ENCODE data around the gene STK16.
"Not testable (repeated sequence)": the region's sequence is repeated elsewhere in the genome, so short reads cannot be mapped to it uniquely, and the experiment has no call there.

STK16 gene

GRCh38 chr2:219245148-219245898, at the start of gene STK16, which contains the start of gene GLB1L:
TSS of gene STK16 (plus strand) at chr2:219245479. CDS start at chr2:219246000, 521 bp downstream.
TSS of gene GLB1L (minus strand) at chr2:219245444. CDS start at chr2:219243573, 1,871 bp downstream.
- peak; percentile 73 for DNase-seq

- DNase-seq: no peak
These were observed 47.9 kb upstream of the STK16 start for GRCh38 chr2:219197388-219197787.

- DNase-seq: no peak
These were observed 46.3 kb upstream of the STK16 start for GRCh38 chr2:219198974-219199373.

DNA sequence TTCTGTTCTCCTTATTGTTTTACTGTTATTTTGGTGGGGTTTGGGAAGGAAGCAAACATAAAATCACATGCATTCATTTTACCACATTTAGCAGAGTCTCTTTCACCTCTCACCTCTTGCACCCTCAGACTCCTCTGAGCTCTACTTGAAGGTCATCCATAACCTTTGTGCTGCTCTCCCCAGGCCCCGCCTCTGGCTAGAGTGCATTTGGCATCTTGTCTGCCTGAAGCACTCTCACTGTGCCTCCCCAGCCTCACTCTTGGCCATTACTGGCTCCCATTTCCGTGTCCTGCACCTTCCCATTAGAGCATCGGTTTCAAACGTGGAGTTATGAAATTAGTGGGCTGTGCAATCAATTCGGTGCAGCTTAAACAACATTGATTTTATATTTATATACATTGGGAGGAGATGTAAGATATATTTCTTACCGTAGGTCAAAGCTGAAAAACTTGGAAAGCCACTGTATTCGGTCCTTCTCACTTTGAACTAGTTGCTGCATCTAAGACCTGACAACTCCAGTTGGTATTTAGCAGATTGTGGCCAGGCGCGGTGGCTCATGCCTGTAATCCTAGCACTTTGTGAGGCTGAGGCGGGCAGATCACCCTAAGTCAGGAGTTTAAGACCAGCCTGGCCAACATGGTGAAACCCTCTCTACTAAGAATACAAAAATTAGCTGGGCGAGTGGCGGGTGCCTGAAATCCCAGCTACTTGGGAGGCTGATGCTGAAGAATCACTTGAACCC, 45.6 kb upstream of the STK16 start:
- no peak for DNase-seq

DNA sequence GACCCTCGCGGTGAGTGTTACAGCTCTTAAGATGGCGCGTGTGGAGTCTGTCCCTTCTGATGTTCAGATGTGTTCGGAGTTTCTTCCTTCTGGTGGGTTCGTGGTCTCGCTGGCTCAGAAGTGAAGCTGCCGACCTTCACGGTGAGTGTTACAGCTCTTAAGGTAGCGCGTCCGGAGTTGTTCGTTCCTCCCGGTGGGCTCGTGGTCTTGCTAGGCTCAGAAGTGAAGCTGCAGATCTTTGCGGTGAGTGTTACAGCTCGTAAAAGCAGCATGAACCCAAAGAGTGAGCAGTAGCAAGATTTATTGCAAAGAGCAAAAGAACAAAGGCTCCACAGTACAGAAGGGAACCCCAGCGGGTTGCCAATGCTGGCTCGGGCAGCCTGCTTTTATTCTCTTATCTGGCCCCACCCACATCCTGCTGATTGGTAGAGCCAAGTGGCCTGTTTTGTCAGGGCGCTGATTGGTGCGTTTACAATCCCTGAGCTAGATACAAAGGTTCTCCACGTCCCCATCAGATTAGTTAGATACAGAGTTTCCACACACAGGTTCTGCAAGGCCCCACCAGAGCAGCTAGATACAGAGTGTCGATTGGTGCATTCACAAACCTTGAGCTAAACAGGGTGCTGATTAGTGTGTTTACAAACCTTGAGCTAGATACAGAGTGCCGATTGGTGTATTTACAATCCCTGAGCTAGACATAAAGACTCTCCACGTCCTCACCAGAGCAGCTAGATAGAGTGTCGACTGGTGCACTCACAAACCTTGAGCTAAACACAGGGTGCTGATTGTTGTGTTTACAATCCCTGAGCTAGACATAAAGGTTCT, 44.6 kb upstream of the STK16 start:
- DNase-seq: not testable (repeated sequence)

DNA sequence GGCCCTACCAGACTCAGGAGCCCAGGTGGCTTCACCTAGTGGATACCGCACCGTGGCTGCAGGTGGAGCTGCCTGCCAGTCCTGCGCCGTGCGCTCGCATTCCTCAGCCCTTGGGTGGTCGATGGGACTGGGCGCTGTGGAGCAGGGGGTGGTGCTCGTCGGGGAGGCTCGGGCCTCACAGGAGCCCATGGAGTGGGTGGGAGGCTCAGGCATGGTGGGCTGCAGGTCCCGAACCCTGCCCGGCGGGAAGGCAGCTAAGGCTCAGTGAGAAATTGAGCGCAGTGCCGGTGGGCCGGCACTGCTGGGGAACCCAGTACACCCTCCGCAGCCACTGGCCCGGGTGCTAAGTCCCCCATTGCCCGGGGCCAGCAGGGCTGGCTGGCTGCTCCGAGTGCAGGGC, 43.9 kb upstream of the STK16 start:
- DNase-seq: not testable (repeated sequence)

DNA sequence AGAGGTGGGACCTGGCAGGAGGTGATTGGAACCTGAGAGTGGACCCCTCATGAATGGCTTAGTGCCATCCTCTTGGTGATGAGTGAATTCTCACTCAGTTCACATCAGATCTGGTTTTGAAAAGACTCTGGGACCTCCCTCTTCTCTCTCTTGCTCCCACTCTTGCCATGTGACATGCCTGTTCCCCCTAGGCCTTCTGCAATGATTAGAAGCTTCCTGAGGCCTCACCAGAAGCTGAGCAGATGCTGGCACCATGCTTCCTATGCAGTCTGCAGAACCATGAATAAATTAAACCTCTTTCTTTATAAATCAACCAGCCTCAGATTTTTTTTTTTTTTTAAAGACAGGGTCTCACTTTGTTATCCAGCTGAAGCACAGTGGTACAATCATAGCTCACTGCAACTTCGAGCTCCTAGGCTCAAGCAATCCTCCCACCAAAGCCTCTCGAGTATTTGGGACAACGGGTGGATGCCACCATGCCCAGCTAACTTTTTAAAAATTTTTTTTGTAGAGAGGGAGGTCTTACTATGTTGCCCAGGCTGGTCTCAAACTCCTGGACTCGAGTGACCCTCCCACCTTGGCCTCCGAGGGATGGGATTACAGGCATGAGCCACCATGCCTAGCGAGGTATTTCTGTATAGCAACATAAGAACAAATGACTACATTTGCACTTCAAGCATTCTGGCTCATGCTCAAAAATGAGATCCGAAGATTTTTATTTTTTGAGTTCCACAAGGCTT, 40.7 kb upstream of the STK16 start:
- no peak for DNase-seq

DNA sequence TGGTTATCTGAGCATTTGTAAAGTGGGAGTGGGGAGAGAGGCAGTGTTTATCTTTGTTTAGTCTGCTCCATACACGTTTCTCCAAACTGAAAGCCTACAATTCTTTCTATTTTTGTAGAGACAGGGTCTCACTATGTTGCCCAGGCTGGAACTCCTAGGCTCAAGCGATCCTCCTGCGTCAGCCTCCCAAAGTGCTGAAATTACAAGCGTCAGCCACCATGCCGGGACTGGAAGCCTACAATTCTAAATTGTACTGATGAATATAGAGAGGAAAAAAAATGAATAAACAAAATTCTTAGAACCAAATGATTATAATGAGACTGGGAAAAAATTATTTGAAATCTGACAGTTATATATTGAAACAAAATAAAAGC, 40.1 kb upstream of the STK16 start:
- no peak for DNase-seq

DNA sequence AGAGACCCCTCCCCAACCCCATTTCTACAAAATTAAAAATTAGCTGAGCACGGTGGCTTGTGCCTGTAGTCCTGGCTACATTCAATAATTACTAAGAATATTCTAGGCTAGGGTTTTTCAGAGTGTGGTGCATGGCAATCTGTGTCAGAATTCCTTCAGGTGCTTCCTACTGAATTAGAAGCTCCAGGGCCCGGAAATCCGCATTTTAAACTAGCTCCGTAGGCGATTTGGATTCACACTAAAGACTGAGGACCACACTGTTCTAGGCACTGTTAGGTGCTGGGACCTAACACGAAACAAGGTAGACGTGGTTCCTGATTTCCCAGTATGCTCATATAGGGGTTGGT, 39.3 kb upstream of the STK16 start:
- no peak for DNase-seq

DNA sequence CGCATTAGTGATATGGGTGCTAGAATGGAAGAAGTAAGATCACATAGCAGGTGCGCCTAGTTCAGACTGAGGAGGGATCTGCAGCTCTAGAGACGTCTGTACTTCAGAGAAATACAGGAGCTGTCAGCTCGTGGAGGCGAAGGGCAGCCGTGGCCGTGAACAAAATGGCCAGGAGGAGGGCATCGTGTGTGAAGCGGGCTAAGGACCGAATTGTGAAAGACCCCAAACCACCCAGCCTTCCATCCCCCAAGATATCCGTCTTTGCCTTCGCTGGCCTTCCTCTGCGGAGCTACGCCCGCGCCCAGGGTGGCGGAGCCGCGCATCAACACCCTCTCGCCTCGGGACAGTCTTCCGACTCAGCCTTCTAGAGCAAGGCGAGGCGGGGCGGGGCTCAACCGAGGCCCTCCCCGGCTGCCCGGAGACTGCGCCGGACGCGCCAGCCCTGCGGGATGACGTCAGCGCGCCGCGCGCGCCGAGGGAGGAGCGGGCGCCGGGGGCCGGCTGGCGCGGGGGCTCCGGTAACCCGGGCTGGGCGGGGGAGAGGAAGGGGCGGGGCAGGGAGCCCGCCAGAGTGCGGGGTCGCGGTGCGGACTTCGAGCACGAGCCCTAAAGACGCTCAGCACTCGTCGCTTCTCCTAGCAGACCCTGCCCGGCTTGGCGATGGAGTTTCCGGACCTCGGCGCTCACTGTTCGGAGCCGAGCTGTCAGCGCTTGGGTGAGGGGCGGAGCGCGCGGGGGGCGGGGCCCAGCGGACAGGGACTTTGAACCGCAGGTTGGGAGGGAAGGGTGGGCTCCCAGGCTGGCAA, 38.7 kb upstream of the STK16 start, which contains the start of gene ZFAND2B:
Gene ZFAND2B (plus strand): TSS at position 455 of the 806 bp plus-strand sequence. CDS start 206 bp downstream, at position 661.
- peak; percentile 80 for DNase-seq

DNA sequence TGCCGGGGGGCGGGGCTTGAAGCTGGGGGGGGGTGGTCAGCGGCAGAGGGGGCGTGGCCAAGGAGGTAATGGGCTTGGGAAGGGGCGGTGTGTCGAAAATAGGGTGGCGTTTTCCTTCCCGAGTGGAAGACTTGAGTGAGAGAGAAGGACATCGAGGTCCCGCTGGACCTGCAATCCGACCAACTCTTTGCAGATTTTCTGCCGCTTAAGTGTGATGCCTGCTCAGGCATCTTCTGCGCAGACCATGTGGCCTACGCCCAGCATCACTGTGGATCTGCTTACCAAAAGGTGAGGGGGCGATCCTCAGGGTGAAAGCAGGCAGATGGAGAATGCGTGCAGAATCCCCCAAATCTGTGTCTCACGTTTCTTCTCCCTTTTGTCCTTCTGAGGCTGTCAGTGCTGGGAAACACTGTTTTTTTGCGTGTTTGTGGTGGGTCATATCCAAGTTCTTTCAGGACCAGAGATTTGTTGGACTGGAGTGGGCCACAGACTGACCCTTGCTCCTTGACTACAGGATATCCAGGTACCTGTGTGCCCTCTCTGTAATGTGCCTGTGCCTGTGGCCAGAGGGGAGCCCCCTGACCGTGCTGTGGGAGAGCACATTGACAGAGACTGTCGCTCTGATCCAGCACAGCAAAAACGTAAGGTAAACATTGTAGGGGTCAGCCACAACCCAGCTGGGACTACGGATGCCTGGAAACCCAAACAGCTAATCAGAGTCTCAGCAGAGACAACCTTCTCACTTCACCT, 38.0 kb upstream of the STK16 start:
- DNase-seq: no peak

DNA sequence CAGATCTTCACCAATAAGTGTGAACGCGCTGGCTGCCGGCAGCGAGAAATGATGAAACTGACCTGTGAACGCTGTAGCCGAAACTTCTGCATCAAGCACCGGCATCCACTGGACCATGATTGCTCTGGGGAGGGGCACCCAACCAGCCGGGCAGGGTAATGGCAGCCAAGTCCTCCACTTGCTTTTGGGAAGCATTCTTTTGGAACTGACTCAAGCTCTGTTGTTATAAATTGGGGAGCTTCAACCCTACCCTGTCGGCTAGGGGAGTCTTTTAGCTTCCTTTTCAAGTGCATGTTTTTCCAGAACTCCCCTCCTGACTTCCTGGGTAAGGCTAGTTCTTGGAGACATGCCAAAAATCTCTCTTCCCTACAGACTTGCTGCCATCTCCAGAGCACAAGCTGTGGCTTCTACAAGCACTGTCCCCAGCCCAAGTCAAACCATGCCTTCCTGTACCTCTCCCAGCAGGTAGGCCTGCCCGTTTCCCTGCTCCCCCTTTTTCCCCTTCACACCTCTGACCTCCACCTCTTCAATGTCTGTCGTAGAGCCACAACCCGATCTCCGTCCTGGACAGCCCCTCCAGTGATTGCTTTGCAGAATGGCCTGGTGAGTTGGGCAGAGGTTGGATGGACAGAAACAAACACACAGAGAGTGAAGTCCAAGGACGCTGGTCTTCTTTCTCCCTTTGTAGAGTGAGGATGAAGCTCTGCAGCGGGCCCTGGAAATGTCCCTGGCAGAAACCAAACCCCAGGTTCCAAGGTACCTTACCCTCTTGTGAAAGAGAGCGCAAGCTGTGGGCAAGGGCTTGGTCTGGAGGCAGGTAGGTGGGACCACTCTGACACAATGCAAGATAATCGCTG, 37.2 kb upstream of the STK16 start:
- DNase-seq: no peak

GRCh38 chr2:219209236-219210195, 35.8 kb upstream of the STK16 start:
- no peak for DNase-seq

DNA sequence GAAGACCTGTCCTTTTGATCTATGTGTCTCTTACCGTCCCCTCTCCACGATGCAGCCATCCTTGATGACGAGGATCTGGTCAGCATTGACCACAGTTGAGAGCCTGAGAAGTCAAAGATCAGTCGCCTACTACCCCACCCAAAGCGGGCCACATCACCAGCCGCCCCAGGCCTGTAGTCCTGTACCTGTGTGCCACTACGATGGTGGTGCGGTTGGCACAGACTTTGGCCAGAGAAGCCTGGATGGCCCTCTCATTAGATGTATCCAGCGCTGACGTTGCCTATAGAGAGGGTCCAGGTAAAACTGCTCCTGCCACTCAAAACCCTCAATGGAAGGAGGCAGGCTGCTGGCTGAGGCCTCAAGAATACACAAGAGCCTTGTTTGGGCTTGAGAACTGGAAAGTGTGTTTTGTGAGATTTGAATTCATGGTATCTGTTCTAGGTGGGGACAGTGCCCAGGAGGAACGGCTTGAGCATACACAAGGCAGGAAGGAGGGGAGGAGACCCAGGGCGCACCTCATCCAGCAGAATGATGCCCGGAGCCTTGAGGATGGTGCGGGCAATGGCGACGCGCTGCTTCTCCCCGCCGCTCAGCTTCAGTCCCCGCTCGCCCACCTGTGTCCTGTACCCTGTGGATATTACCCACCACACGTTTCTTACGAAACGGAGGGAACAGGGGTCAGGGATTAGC, 34.9 kb upstream of the STK16 start:
- no peak for DNase-seq

GRCh38 chr2:219210886-219211362, 34.4 kb upstream of the STK16 start:
- DNase-seq: no peak

- no peak for DNase-seq
These were observed 32.3 kb upstream of the STK16 start for GRCh38 chr2:219213026-219213415.

DNA sequence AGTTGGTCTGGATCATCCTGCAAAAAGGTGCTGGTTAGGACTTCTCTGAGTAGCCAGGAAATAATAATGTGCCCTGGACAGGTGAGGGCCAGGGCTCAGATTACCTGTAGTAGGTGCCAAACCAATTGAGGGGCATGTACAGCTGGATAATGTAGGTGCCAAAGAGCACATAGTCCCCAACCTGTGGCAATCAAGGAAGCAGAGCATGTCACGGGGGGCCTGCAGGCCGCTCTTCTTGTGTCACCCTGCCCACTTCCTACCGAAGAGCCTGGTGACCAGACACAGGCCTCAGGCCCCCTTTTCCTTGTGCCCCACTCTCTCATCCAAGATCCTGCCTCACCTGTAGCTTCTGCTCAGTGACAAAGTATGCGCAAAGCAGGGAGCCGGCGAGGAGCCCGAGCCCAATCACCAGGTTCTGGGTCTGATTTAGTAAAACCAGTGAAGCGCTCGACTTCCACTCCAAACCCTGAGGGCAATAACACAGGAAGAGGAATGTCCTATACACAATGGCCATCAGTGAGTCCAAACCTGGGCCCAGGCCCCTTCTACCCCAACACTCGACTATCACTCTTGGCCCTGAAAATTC, 31.7 kb upstream of the STK16 start:
- DNase-seq: no peak

DNA sequence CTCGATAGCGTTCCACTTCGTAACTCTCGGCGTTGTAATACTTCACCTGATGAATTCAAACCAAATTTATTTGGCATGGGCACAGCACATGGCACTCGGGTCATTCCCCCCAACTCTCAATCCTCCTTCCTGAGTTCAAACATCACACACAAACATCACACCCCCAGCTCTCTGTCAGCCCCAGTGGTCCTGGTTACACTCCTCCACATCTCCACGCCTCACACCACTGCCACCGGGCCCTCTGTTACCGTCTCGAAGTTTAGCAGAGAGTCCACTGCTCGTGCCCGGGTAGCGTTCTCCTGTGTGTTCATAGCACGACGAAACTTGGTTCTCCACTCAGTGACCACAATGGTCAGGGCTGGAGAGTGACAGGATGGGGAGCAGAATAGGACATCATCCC, 31.1 kb upstream of the STK16 start:
- no peak for DNase-seq

Data from NCI-H1092 (cell line).